NCI-H69 (cell line): ENCODE results near the gene MCCD1.

ENCODE experiments used
- DNase-seq: peaks from one replicate; lab custom pipeline; 2025; lab: John Stamatoyannopoulos, UW

Gene MCCD1

DNA sequence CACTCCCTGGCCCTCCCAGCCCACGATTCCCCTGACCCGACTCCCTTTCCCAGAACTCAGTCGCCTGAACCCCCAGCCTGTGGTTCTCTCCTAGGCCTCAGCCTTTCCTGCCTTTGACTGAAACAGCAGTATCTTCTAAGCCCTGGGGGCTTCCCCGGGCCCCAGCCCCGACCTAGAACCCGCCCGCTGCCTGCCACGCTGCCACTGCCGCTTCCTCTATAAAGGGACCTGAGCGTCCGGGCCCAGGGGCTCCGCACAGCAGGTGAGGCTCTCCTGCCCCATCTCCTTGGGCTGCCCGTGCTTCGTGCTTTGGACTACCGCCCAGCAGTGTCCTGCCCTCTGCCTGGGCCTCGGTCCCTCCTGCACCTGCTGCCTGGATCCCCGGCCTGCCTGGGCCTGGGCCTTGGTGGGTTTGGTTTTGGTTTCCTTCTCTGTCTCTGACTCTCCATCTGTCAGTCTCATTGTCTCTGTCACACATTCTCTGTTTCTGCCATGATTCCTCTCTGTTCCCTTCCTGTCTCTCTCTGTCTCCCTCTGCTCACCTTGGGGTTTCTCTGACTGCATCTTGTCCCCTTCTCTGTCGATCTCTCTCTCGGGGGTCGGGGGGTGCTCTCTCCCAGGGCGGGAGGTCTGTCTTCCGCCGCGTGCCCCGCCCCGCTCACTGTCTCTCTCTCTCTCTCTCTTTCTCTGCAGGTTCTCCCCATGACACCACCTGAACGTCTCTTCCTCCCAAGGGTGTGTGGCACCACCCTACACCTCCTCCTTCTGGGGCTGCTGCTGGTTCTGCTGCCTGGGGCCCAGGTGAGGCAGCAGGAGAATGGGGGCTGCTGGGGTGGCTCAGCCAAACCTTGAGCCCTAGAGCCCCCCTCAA is 43.5 kb downstream of the MCCD1 start, which contains the start of gene LTA:
LTA (plus strand) TSS at position 249 of the 871 bp plus-strand sequence; CDS start at position 703, 454 bp downstream.
- DNase-seq, result no peak

- DNase-seq, result no peak
Measured at GRCh38 chr6:31573239-31574105, 44.7 kb downstream of the MCCD1 start.

DNA sequence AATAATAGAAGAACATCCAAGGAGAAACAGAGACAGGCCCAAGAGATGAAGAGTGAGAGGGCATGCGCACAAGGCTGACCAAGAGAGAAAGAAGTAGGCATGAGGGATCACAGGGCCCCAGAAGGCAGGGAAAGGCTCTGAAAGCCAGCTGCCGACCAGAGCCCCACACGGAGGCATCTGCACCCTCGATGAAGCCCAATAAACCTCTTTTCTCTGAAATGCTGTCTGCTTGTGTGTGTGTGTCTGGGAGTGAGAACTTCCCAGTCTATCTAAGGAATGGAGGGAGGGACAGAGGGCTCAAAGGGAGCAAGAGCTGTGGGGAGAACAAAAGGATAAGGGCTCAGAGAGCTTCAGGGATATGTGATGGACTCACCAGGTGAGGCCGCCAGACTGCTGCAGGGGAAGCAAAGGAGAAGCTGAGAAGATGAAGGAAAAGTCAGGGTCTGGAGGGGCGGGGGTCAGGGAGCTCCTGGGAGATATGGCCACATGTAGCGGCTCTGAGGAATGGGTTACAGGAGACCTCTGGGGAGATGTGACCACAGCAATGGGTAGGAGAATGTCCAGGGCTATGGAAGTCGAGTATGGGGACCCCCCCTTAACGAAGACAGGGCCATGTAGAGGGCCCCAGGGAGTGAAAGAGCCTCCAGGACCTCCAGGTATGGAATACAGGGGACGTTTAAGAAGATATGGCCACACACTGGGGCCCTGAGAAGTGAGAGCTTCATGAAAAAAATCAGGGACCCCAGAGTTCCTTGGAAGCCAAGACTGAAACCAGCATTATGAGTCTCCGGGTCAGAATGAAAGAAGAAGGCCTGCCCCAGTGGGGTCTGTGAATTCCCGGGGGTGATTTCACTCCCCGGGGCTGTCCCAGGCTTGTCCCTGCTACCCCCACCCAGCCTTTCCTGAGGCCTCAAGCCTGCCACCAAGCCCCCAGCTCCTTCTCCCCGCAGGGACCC is 45.6 kb downstream of the MCCD1 start:
- no peak for DNase-seq

GRCh38 chr6:31575335-31575901 is 46.7 kb downstream of the MCCD1 start, which contains the start of gene TNF:
TNF (plus strand) TSS chr6:31575565; CDS start chr6:31575742, 177 bp downstream.
- DNase-seq, result peak; percentile 57

DNA sequence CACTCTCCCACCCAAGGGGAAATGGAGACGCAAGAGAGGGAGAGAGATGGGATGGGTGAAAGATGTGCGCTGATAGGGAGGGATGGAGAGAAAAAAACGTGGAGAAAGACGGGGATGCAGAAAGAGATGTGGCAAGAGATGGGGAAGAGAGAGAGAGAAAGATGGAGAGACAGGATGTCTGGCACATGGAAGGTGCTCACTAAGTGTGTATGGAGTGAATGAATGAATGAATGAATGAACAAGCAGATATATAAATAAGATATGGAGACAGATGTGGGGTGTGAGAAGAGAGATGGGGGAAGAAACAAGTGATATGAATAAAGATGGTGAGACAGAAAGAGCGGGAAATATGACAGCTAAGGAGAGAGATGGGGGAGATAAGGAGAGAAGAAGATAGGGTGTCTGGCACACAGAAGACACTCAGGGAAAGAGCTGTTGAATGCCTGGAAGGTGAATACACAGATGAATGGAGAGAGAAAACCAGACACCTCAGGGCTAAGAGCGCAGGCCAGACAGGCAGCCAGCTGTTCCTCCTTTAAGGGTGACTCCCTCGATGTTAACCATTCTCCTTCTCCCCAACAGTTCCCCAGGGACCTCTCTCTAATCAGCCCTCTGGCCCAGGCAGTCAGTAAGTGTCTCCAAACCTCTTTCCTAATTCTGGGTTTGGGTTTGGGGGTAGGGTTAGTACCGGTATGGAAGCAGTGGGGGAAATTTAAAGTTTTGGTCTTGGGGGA is 47.4 kb downstream of the MCCD1 start:
- DNase-seq, result peak; percentile 55

GRCh38 chr6:31576897-31577578 is 48.3 kb downstream of the MCCD1 start:
- DNase-seq, result no peak

DNA sequence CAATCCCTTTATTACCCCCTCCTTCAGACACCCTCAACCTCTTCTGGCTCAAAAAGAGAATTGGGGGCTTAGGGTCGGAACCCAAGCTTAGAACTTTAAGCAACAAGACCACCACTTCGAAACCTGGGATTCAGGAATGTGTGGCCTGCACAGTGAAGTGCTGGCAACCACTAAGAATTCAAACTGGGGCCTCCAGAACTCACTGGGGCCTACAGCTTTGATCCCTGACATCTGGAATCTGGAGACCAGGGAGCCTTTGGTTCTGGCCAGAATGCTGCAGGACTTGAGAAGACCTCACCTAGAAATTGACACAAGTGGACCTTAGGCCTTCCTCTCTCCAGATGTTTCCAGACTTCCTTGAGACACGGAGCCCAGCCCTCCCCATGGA is 48.8 kb downstream of the MCCD1 start:
- no peak for DNase-seq

DNA sequence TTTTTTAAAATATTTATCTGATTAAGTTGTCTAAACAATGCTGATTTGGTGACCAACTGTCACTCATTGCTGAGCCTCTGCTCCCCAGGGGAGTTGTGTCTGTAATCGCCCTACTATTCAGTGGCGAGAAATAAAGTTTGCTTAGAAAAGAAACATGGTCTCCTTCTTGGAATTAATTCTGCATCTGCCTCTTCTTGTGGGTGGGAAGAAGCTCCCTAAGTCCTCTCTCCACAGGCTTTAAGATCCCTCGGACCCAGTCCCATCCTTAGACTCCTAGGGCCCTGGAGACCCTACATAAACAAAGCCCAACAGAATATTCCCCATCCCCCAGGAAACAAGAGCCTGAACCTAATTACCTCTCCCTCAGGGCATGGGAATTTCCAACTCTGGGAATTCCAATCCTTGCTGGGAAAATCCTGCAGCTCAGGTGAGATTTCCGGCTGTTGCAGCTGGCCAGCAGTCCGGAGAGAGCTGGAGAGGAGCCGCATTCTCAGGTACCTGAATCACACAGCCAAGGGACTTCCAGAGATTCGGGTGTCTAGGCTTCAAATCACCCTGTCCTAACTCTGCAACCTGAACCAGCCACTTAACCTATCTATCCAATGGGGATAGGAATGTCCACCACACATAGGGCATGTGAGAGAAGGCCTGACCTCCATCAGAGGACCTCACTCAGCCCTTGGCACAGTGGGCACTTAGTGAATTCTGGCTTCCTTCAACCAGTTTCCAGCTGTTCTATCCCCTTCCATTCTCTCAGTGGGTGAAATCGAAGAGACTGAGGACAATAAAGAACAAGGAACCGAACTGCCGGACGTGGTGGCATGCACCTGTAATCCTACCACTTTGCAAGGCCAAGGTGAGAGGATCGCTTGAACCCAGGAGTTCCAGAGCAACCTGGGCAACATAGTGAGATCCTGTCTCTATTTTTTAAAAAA is 49.7 kb downstream of the MCCD1 start:
- DNase-seq, result peak; percentile 75

DNA sequence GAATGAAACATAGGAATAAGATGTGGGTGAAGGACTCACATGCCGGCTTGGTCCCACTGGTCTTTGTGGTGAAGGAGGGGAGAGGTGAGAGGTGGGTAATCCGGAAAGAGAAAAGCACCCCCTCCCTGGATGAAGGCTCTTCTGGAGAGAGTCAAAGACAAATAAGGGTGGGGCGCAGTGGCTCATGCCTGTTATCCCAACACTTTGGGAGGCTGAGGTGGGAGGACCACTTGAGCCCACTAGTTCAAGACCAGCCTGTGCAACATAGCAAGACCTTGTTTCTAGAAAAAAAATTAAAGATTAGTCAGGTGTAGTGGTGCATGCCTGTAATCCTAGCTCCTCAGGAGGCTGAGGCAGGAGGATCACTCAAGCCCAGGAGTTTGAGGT is 50.4 kb downstream of the MCCD1 start:
- no peak for DNase-seq
